Activated naive CD8-positive, alpha-beta T cell treated with anti-CD3 and anti-CD28 coated beads for 36 hours (primary cell): ENCODE data around the gene IL1R2. TPM values are rescaled to one million over a fixed set of nuclear protein-coding genes. Genes with fewer than 3 reads are reported as not detected.
A peak's percentile ranks its signal among the peaks of the same experiment; 100 is the strongest.
"Not testable (repeated sequence)": the region's sequence is repeated elsewhere in the genome, so short reads cannot be mapped to it uniquely, and the experiment has no call there.

Experiments used
- DNase-seq: peaks from one replicate; pipeline ENCODE4 v3.0.0; 2021
- H3K27ac Mint-ChIP-seq: one replicate; pipeline ENCODE4 v1.8.0; 2022; ENCODE audit warnings: mild to moderate bottlenecking, moderate library complexity, mixed read lengths
- H3K27me3 Mint-ChIP-seq: one replicate; pipeline ENCODE4 v1.8.0; 2022; ENCODE audit warnings: mild to moderate bottlenecking, mixed read lengths
- H3K36me3 Mint-ChIP-seq: one replicate; pipeline ENCODE4 v1.8.0; 2021; ENCODE audit warnings: mild to moderate bottlenecking, mixed read lengths
- H3K4me1 Mint-ChIP-seq: one replicate; pipeline ENCODE4 v1.8.0; 2021; ENCODE audit warnings: mixed read lengths
- H3K4me3 Mint-ChIP-seq: one replicate; pipeline ENCODE4 v1.8.0; 2022; ENCODE audit warnings: mild to moderate bottlenecking, moderate library complexity, mixed read lengths
- H3K9me3 Mint-ChIP-seq: one replicate; pipeline ENCODE4 v1.8.0; 2022; ENCODE audit warnings: mixed read lengths
- total RNA-seq, 2 experiments: library from RNA; stranded (reverse); gene quantifications; one replicate each; pipeline ENCODE4 v1.2.3, GENCODE V29; 2021

Gene IL1R2
- total RNA-seq, 2 experiments from 2014 or later, result 0.21 to 0.28 TPM

GRCh38 chr2:102001767-102002142, 10.0 kb downstream of the IL1R2 start:
- H3K27ac Mint-ChIP-seq, result no peak overlapping the region
- H3K4me3 Mint-ChIP-seq, result no peak overlapping the region
- peaks cover 7% of the 10 kb centered on the region for H3K4me1 Mint-ChIP-seq
- H3K9me3 Mint-ChIP-seq, result no peaks in the 10 kb centered on the region
- no peaks in the 10 kb centered on the region for H3K36me3 Mint-ChIP-seq
- DNase-seq, result no peak
- H3K27me3 Mint-ChIP-seq, result no peaks in the 10 kb centered on the region

- no peaks in the 10 kb centered on the region for H3K36me3 Mint-ChIP-seq
- no peaks in the 10 kb centered on the region for H3K9me3 Mint-ChIP-seq
- H3K27ac Mint-ChIP-seq, result no peak overlapping the region
- DNase-seq, result no peak
- H3K4me3 Mint-ChIP-seq, result no peak overlapping the region
- H3K4me1 Mint-ChIP-seq, result peaks cover 7% of the 10 kb centered on the region
- H3K27me3 Mint-ChIP-seq, result no peaks in the 10 kb centered on the region
Observed at GRCh38 chr2:102002228-102002627, 10.5 kb downstream of the IL1R2 start.

GRCh38 chr2:102002909-102003308, 11.1 kb downstream of the IL1R2 start:
- not testable (repeated sequence) for H3K27me3 Mint-ChIP-seq, H3K4me3 Mint-ChIP-seq, DNase-seq, H3K27ac Mint-ChIP-seq, H3K9me3 Mint-ChIP-seq, H3K4me1 Mint-ChIP-seq, H3K36me3 Mint-ChIP-seq

GRCh38 chr2:102003696-102004095, 11.9 kb downstream of the IL1R2 start:
- Mint-ChIP-seq H3K36me3 (no peaks in the 10 kb centered on the region), H3K4me1 (peaks cover 6% of the 10 kb centered on the region), H3K27ac (no peak overlapping the region), H3K9me3 (no peaks in the 10 kb centered on the region), H3K27me3 (no peaks in the 10 kb centered on the region), H3K4me3 (no peak overlapping the region)
- no peak for DNase-seq

GRCh38 chr2:102004581-102004980, 12.8 kb downstream of the IL1R2 start:
- Mint-ChIP-seq H3K27me3 (no peaks in the 10 kb centered on the region), H3K4me1 (peaks cover 2% of the 10 kb centered on the region), H3K4me3 (no peak overlapping the region), H3K9me3 (no peaks in the 10 kb centered on the region), H3K36me3 (no peaks in the 10 kb centered on the region), H3K27ac (no peak overlapping the region)
- no peak for DNase-seq

GRCh38 chr2:102005449-102005848, 13.7 kb downstream of the IL1R2 start:
- Mint-ChIP-seq H3K4me1 (peaks cover 2% of the 10 kb centered on the region), H3K27me3 (no peaks in the 10 kb centered on the region), H3K36me3 (no peaks in the 10 kb centered on the region), H3K9me3 (no peaks in the 10 kb centered on the region), H3K4me3 (no peak overlapping the region), H3K27ac (no peak overlapping the region)
- no peak for DNase-seq

- H3K36me3 Mint-ChIP-seq, result no peaks in the 10 kb centered on the region
- H3K4me1 Mint-ChIP-seq, result peaks cover 7% of the 10 kb centered on the region
- DNase-seq, result no peak
- no peak overlapping the region for H3K27ac Mint-ChIP-seq
- no peaks in the 10 kb centered on the region for H3K9me3 Mint-ChIP-seq
- H3K27me3 Mint-ChIP-seq, result no peaks in the 10 kb centered on the region
- no peak overlapping the region for H3K4me3 Mint-ChIP-seq
Observed at GRCh38 chr2:102005989-102006885, 14.5 kb downstream of the IL1R2 start.

- H3K9me3 Mint-ChIP-seq, result no peaks in the 10 kb centered on the region
Observed at GRCh38 chr2:102006886-102007278, 15.1 kb downstream of the IL1R2 start.

GRCh38 chr2:102008490-102008889, 16.7 kb downstream of the IL1R2 start:
- Mint-ChIP-seq H3K9me3 (peaks cover 3% of the 10 kb centered on the region), H3K4me3 (no peak overlapping the region), H3K4me1 (peaks cover 11% of the 10 kb centered on the region), H3K27ac (no peak overlapping the region), H3K27me3 (no peaks in the 10 kb centered on the region), H3K36me3 (peaks cover 2% of the 10 kb centered on the region)
- DNase-seq, result no peak

More at GRCh38 chr2:102006886-102007278, 15.1 kb downstream of the IL1R2 start:
- Mint-ChIP-seq H3K4me1 (peaks cover 7% of the 10 kb centered on the region), H3K36me3 (no peaks in the 10 kb centered on the region), H3K27me3 (no peaks in the 10 kb centered on the region), H3K4me3 (no peak overlapping the region), H3K27ac (no peak overlapping the region)
- no peak for DNase-seq

- Mint-ChIP-seq H3K27ac (no peak overlapping the region), H3K4me1 (peaks cover 19% of the 10 kb centered on the region), H3K4me3 (no peak overlapping the region), H3K27me3 (no peaks in the 10 kb centered on the region), H3K9me3 (peaks cover 7% of the 10 kb centered on the region), H3K36me3 (peaks cover 7% of the 10 kb centered on the region)
- DNase-seq, result no peak
Observed at GRCh38 chr2:102009557-102009956, 17.8 kb downstream of the IL1R2 start.

- H3K27ac Mint-ChIP-seq, result no peak overlapping the region
- H3K4me3 Mint-ChIP-seq, result no peak overlapping the region
- peaks cover 7% of the 10 kb centered on the region for H3K9me3 Mint-ChIP-seq
Observed at GRCh38 chr2:102010902-102011301, 19.1 kb downstream of the IL1R2 start.

GRCh38 chr2:102012061-102012614, 20.4 kb downstream of the IL1R2 start:
- Mint-ChIP-seq H3K4me3 (no peak overlapping the region), H3K9me3 (peaks cover 7% of the 10 kb centered on the region), H3K4me1 (peaks cover 16% of the 10 kb centered on the region), H3K27ac (no peak overlapping the region), H3K36me3 (peaks cover 7% of the 10 kb centered on the region), H3K27me3 (no peaks in the 10 kb centered on the region)
- DNase-seq, result no peak

More at GRCh38 chr2:102010902-102011301, 19.1 kb downstream of the IL1R2 start:
- Mint-ChIP-seq H3K4me1 (peaks cover 16% of the 10 kb centered on the region), H3K36me3 (peaks cover 7% of the 10 kb centered on the region), H3K27me3 (no peaks in the 10 kb centered on the region)
- no peak for DNase-seq

GRCh38 chr2:102013206-102014040, 21.7 kb downstream of the IL1R2 start:
- Mint-ChIP-seq H3K27ac (peak overlapping the region; percentile 80), H3K36me3 (peaks cover 7% of the 10 kb centered on the region), H3K9me3 (peaks cover 7% of the 10 kb centered on the region), H3K4me1 (peaks cover 16% of the 10 kb centered on the region), H3K4me3 (no peak overlapping the region), H3K27me3 (peaks cover 3% of the 10 kb centered on the region)
- no peak for DNase-seq

- Mint-ChIP-seq H3K27ac (peak overlapping the region; percentile 80), H3K36me3 (peaks cover 7% of the 10 kb centered on the region), H3K4me3 (no peak overlapping the region), H3K27me3 (peaks cover 3% of the 10 kb centered on the region), H3K9me3 (peaks cover 7% of the 10 kb centered on the region), H3K4me1 (peaks cover 16% of the 10 kb centered on the region)
- no peak for DNase-seq
Observed at GRCh38 chr2:102014041-102014345, 22.2 kb downstream of the IL1R2 start.

GRCh38 chr2:102015399-102015798, 23.6 kb downstream of the IL1R2 start:
- Mint-ChIP-seq H3K36me3 (peaks cover 7% of the 10 kb centered on the region), H3K27me3 (peaks cover 8% of the 10 kb centered on the region), H3K27ac (no peak overlapping the region), H3K9me3 (peaks cover 7% of the 10 kb centered on the region), H3K4me3 (no peak overlapping the region), H3K4me1 (peaks cover 18% of the 10 kb centered on the region)
- DNase-seq, result no peak
